GM08714 (cell line): ENCODE measurements around the gene AZGP1.
"Not testable (repeated sequence)": the region's sequence is repeated elsewhere in the genome, so short reads cannot be mapped to it uniquely, and the experiment has no call there.

Experiments used
- H3K4me3 ChIP-seq: fragments of 200-500 bp; sonication (Bioruptor generic); 2 replicates; pipeline ENCODE4 v1.5.1; 2014; ENCODE audit warnings: mild to moderate bottlenecking, low read length, inconsistent platforms
- ZNF274 ChIP-seq: IDR thresholded peaks from 2 replicates; pipeline ENCODE4 v1.6.1; 2012; ENCODE audit warnings: mild to moderate bottlenecking, low read depth, low read length

AZGP1 gene

DNA sequence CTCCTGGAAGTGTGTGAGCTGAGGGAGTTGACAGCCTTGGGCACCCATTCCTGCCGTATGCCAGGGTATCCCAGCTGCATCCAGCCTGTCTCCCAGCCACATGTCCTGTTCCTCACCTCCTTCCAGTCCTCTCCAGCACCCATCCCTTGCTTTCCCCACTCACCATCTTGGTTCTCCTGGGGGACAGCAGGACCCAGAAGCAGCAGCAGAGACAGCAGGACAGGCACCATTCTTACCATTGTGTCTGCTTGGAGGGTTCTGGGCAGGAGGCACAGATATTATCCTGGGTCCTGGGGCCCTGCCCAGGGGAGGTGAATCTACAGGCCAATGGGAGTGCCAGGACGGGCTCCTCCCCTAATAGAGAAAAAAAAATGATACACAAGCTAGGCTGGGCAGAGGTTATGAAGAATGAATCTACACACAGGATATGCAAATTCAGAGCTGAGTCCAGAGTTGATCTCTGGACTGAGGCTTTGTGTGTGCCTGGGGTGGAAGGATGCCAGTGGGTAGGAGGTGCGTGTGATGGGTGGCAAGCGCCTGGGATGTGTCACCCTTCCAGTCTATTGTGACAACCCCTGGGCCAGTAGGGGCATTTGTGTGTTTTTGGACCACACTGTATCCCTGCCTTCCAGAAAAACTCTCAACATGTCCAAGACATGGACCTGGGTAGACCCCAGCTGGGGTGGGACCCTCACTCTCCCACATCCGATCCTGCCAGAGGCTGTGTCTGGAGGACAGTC lies at the start of gene AZGP1:
AZGP1 (minus strand) TSS at position 250 of the 740 bp plus-strand sequence; CDS start at position 239, 11 bp downstream.
- no peak within 1 kb of the TSS for H3K4me3 ChIP-seq
- no peak for TF ChIP-seq ZNF274

DNA sequence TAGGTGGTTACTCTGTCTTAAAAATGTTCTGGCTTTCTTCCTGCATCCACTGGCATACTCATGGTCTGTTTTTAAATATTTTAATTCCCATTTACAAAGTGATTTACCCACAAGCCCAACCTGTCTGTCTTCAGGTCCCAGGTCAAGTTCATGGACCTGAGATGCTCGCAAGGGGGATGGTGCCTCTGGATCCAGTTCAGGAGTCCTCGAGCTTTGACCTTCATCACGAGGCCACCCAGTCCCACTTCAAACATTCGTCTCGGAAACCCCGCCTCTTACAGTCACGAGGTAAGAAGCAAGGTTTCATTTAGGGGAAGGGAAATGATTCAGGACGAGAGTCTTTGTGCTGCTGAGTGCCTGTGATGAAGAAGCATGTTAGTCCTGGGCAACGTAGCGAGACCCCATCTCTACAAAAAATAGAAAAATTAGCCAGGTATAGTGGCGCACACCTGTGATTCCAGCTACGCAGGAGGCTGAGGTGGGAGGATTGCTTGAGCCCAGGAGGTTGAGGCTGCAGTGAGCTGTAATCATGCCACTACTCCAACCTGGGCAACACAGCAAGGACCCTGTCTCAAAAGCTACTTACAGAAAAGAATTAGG lies 48.3 kb upstream of the AZGP1 start:
- no peak overlapping the region for H3K4me3 ChIP-seq
- no peak for TF ChIP-seq ZNF274

- H3K4me3 ChIP-seq, result no peak overlapping the region
- TF ChIP-seq ZNF274, result no peak
Measured at GRCh38 chr7:100023526-100023925, 47.7 kb upstream of the AZGP1 start.

DNA sequence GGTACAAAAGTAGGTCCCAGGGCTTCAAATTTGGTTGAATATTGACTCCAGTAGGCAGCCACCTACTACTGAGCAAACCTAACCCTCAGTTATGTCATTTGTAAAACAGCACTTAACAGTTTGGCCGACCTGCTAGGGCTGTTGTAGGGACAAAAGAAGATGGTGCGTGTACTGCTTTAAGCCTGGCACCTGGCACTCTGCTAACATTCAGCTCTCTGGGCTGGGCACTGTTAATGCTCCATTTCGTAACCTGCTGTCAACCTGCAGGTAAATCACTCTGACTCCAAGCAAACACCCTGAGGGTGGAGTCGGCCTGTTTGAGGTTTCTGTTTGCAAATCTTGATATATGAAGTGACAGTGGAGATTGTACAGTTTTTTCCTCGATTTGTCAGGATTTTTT lies 46.8 kb upstream of the AZGP1 start:
- H3K4me3 ChIP-seq, result no peak overlapping the region
- no peak for TF ChIP-seq ZNF274

GRCh38 chr7:100021297-100021696 lies 45.5 kb upstream of the AZGP1 start:
- no peak overlapping the region for H3K4me3 ChIP-seq
- no peak for TF ChIP-seq ZNF274

DNA sequence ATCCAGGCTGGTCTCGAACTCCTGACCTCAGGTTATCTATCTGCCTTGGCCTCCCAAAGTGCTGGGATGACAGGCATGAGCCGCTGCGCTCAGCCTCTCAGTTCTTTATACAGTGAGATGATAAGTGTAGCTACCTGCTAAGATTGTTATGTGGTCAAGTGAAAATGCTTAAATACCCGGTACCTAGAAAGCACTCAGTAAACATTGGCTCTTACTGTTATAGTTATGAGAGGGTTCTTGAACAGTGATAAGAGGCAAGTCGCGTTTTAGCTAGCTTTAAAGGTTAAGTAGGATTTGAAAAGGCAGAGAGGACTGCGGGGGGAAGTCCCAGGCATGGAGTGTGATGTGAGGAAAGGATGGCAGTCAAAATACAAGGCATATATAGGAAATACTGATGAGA lies 44.1 kb upstream of the AZGP1 start:
- H3K4me3 ChIP-seq, result no peak overlapping the region
- no peak for TF ChIP-seq ZNF274

DNA sequence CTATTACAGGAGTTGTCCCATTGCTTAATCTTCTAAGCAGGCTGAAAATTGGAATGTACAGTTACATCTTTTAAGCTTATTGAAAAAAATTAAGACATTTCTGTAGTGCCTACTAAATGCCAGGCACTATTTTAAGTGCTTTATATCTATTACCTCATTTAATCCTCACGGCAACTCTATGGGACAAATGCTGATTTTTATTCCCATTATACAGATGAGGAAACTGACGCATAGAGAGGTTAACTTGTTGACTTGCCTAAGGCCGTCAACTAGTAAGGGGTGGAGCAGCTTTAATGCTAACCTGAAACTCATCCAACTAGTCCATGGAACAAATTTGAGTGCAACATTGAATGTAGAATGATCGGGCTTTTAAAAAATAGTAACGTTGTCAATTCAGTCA lies 42.0 kb upstream of the AZGP1 start:
- TF ChIP-seq ZNF274, result no peak
- H3K4me3 ChIP-seq, result no peak overlapping the region

DNA sequence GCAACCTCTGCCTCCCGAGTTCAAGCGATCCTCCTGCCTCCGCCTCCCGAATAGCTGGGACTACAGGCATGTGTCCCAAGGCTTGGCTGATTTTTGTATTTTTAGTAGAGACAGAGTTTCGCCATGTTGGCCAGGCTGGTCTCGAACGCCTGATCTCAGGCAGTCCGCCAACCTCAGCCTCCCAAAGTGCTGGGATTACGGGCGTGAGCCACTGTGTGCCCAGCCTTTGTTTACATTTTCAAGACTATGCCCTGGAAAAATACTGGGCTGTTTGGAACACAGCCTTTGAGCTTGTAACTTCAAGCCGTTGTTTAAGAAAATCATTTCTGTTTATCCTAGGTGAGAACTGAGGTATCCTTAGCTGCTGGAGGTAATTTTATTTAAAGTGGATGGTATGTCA lies 41.5 kb upstream of the AZGP1 start:
- no peak for TF ChIP-seq ZNF274
- H3K4me3 ChIP-seq, result no peak overlapping the region

GRCh38 chr7:100016215-100016901 lies 40.5 kb upstream of the AZGP1 start:
- no peak for TF ChIP-seq ZNF274
- H3K4me3 ChIP-seq, result peak overlapping the region; percentile 90

DNA sequence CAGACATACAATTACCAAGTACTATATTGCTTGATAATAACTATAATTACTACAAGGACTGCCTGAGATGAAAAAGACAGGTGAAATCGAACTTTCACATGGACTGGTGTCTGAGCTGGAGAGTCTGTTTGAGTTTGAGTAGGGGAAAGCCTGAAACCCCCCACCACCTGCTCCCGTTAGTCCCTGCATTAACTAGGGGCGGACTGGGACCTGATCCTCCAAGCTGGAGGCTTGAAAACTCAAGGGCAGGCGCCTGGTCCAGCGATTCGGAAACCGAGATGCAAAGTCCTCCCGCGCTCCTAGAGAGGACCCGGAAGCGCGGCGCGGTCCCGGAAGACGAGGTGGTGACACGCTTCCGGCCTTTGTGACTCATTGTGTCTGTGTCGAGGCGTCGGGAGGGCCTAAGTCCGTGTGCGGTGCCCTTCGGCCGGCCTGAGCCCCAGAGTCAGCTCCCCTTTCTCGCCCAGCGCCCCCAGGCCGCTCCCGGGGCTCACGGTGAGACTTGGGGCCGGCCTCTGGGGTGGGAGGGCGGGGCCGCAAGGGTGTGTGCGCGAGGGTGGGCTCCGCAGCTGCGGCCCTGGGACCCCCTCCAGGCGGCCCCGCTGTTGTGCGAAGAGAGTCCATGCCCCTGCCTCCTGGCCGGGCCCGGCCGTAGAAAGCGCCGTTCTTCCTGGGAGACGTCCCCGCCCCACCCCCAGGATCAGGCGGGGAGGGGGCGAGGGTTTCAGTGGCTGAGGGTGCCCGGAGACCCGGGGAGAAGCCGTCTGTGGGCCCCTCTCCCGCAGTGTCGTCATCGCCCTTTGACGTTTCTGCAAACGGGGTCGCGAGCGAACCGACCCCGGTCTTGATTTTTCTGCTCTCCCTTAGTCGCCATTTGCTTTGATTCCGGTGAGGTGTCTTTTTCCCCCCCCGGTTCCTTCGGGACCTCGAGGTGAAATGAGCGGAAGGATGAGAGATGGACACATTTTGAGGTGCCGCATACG lies 39.7 kb upstream of the AZGP1 start, which contains the start of gene ZKSCAN1:
ZKSCAN1 (plus strand) TSS at position 365 of the 983 bp plus-strand sequence. CDS start 7,911 bp downstream, outside the sequence.
- TF ChIP-seq ZNF274, result no peak

DNA sequence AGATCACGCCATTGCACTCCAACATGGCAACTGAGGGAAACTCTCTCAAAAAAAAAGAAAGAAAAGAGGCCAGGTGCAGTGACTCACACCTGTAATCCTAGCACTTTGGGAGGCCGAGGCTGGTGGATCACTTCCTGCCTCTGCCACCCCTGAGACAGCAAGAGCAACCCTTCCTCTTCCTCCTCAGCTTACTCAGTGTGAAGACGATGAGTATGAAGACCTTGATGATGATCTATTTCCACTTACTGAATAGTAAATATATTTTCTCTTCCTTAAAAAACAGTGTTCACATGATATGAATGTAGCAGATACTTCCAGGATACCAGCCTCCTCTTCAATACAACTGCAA lies 37.5 kb upstream of the AZGP1 start:
- no peak for TF ChIP-seq ZNF274
- no peak overlapping the region for H3K4me3 ChIP-seq

More for the DNA sequence above, 39.7 kb upstream of the AZGP1 start, which contains the start of gene ZKSCAN1:
- peak within 1 kb of the TSS; percentile 90 for H3K4me3 ChIP-seq

GRCh38 chr7:100012385-100013327 lies 36.8 kb upstream of the AZGP1 start:
- not testable (repeated sequence) for H3K4me3 ChIP-seq

DNA sequence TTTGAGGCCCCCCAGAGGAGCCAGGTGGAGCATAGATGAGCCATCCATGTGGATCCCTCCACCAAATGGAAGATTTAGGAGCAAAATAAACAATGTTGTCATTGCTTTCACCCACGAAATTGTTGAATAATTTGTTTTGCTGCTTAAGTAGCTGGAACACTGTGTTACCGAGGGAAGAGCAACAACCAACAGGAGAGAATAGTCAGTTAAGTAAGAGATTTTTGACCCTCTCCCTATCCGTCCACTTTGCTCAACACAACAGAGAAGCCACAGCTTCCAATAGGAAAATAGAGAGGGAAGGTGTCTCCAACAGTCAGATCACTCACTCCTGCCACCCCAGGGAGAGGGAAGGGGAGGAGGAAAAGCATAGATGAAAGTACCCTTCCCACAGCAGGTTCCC lies 35.7 kb upstream of the AZGP1 start:
- no peak overlapping the region for H3K4me3 ChIP-seq
- no peak for TF ChIP-seq ZNF274
